HG03139 (cell line): ENCODE results near the gene PDS5B.

Experiments
- ATAC-seq: cut with Tn5 transposase; IDR thresholded peaks from one replicate; pipeline ENCODE4 v1.9.1; 2021; ENCODE audit not compliant: unreplicated experiment

Gene PDS5B

DNA sequence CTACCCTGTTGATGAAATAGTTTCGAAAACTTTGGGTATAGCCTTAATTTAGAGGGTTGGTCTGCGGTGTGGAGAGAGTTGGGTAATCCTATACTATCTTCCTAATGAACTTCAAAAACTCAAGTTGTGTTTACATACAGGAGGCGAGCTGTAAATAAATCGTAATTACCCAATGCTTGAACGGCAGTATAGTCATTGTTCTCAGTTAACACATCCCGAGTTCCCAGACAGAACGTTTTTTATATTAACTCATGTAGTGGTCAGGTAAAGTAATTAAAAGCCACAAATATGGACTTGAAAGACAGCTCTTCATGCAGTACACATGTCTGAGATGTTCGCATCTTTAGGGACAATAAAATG is 1.5 kb downstream of the PDS5B start:
- ATAC-seq = no peak

DNA sequence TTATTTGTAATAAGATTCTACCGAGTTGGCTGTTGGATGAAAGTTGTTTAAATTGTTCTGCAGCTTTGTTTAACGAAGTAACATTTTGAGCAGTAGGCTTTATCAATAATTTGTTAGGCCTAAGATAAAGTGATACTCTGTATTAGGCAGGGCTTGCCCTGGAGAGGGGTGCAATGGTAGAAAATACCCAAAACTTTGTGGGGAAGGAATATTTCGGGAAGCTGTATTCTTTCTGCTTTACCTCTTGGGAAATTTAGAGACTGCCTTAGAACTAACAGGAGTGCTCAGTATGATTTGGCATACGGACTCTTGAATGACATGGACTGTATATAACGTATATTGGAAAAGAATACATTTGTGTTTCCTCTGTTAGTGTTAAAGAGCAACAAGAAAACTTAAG is 2.5 kb downstream of the PDS5B start:
- ATAC-seq = no peak

DNA sequence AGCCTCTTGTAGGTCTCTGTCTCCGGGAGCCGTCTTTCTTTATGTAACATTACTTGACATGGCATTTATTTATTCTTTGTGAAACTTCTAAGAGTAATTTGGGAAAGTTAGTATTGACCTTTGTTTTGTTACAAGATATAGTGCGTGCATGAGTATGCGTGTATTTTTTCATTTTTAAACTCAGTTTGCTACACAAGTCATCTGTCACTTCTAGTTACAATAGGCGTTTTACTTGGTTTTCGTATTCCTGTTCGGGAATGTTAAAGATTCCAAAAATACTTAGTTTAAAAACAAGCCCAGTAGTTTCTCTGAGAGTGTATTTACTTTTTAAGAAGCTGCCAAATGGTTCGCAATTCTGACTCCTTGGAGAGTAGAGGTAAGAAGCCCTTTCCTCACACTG is 3.2 kb downstream of the PDS5B start:
- ATAC-seq = no peak

DNA sequence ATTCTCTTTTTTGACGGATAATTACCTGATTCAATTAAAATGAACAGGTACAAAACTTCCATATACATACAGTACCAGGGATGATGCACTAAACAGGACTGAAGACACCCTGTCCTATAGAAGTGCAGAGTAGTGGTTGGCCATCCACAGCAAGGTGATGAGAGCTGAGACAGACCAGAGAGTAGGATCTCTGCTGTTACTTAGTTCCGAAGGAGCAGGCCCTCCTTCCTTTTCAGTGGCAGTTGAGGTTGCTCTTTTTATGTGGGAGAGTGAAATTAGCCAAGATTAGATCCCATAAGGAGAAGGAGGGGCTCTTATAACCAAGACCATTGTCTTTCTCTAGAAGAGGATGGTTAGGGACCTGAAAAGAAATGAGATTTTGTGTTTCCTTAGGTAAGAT is 4.0 kb downstream of the PDS5B start:
- no peak for ATAC-seq

DNA sequence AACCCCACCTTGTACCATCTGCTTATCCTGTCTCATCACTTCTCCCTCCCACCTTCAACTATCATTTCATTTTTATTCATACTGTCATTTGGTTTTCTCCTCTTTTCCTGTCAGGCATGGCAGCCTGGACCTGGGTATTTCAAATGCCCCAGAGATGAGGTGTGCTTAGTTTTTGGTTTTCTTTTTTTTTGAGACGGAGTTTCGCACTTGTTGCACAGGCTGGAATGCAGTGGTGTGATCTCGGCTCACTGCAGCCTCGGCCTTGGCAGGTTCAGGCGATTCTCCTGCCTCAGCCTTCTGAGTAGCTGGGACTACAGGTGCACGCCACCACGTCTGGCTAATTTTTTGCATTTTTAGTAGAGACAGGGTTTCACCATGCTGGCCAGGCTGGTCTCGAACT is 5.8 kb downstream of the PDS5B start:
- no peak for ATAC-seq

DNA sequence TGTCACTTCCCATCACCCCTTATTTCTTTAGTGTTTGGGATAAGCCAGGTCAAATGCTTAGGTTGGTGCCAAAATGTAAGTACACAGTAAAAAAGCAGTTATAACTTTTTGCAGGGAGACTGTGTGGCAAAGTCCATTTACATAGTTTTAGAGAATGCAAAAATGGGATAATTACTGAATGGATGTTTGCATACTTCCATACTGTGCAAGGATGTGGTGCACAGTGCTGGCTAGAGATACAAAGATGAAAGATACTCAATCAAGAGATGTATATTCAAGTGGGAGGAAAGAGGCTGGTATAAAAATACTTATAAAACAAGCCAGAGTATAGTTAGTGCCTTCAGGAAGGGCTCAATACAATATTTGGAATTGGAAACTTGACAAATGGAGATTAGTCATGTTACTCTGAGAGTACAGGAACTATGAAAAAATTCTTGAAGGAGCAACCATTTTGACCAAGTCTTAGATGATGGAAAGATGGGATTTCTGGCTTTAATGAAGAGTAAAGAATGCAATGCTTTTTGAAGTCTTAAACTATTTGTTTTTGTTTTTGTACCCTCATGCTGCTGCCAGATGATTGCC is 8.0 kb downstream of the PDS5B start:
- ATAC-seq = no peak

DNA sequence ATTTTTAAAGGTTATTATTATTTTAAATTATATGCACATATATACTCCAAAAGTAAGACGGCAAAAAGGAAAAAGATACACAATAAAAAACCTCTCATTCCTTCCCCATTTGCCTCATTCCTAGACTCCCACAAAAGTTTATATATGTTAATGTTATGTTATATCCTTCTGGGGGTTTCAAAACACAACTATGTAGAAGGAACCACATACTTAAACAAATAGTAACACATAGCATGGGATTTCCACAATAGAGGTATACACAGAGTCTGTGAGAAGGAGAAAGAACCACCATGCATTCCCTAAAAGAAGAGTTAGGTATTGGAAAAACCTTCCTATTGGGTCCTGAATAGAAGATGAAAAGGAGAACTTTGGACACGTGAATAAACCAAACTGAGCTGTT is 9.1 kb downstream of the PDS5B start:
- no peak for ATAC-seq

DNA sequence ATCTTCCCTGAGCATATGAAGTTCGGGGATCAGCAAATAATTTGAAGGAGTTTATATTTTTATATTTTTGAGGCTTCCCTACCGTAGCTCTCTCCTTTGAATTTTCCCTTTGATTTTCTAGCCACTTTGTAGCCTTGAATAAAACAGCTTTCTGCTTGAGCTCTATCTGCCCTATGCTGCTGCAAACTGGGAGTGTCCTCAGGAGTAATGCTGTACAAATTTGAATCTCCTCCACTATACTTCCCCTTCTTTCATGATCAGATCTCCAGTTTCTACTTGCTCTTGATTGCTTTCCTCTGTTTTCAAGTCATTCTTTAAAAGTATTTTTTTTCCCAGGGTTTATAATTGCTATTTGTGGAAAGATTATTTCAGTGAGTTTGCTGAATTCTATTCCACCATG is 14.6 kb downstream of the PDS5B start:
- no peak for ATAC-seq

DNA sequence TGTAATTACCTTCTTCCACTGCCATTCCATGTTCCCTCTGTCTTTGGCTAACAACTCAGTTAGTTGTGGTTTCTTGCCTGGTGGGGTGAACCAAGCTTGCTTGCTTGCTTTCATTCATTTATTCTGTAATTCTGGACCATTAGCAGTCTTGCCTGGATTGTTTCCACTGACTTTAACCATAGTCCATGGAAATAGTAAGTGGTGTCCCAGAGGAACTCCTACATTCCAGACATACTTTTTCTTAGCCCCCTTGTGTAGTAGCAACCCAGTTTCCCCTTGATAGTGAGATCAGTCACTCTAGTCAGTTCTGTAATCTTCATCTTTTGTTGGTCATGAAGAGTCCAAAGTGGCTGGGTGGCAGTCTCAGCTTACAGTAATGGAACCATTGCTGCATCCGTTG is 23.2 kb downstream of the PDS5B start:
- ATAC-seq = no peak

DNA sequence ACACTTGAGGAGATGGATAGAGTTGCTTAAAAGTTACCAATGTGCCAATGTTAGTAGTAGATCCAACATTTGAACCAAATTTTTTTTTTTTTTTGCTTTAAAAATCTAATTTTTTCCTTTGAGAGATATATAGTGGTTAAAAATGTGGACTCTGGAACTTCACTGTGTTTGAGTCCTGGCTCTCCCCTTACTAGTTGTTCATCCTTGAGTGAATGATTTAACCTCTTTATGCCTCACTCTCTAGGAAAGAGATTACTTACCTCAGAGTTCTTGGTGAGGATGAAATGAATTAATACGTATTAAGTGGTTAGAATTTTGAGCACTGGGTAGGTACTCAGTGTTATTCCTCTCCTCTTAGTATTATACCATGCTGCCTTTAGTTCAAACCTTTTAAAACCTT is 24.3 kb downstream of the PDS5B start:
- ATAC-seq = no peak

DNA sequence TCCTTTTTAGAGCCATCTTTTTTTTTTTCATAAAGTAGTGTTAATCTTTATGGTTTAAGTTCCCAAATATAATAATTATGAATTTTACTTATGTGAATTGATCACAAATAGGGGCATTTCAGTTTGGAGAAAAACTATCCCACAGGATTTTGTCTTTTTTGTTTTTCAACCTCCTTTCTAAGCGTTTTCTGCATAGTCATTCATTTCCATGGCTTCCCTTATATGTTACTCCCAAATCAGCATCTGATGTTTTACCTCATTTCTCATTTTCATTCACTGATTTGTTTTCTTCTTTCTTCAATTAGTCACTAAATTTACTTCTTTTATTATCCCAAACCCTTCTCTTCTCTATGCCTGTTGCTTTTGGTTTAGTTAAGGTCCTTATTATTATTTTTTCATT is 24.7 kb downstream of the PDS5B start:
- no peak for ATAC-seq

DNA sequence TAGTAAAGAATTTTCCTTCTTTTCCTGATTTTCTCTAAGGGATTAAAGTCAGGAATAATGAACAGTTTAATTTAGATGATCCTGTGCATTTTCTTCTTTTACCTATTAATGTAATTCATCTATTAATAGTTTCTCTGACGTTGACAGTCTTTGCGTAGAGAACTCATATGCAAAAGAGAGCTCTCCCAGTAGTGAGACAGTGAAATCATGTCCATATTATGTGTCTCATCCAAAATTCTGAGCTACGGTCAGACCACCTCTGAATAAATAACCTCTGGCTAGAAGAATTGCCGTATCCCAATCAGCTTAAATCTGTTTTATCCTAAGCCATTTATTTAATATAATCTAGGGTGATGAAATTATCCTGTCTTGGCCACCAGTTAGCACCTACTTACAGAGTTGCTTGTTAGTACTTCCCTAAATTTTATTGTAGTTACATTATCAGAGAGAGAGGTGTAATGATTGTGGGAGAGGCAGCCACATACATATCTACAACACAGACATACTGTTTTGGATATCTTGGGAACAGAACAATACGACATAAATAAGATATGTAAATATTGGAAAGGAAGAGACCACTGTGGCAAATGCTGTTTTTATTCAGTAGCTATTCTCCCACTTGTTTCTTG is 30.7 kb downstream of the PDS5B start:
- no peak for ATAC-seq

DNA sequence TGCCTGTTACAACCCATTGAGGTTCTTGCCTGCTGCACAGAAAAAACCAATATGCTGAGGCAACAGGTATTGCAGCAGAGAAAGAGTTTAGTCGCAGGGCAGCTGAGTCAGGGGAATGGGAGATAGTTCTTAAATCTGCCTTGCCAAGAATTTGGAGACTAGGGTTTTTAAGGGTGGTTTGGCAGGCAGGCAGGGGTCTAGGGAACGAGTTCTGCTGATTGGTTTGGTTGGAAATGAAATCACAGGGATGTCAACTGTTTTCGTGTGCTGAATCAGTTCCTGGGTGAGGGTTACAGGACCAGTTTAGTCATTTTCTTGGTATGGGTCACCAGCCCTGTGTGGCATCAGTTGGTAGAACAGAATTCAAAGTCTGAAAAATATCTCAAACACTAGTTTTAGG is 36.6 kb downstream of the PDS5B start:
- ATAC-seq = no peak

DNA sequence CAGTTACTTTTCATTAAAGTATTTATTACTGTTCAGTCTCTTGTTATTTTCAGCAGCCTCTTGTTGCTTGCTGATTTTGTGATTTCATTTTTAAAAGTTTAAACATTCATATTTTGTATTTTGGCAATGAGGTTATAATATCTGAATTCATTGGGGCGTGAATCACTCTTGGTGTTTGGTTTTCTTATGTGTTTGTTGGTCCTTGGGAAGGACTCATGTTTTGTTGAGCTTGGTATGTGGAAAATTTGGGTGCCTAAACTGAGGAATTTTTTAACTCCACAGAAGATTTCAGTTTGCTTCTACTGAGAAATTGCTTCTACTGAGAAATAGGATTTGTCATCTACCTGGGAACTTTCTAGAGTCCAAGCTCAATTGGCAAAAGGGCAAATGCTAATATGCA is 38.2 kb downstream of the PDS5B start:
- ATAC-seq = no peak

DNA sequence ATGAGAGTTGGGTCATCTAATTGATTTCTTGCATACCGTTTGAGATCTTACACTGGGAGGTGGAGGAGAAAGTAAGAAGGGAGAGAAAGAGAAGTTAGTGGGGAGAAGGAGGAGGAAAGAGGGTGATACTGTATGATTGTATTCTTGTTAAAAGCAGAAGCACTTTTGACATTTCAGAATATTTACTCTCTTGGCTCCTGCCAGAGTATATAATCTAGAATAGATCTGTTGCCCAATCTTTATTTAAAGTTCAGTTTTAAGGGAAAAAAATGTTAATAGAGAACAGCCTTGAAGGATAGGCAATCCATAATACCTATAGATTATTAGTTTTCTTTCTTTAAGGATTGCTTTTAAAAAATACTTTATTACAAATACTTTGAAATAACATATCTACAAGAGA is 41.5 kb downstream of the PDS5B start:
- ATAC-seq = no peak

DNA sequence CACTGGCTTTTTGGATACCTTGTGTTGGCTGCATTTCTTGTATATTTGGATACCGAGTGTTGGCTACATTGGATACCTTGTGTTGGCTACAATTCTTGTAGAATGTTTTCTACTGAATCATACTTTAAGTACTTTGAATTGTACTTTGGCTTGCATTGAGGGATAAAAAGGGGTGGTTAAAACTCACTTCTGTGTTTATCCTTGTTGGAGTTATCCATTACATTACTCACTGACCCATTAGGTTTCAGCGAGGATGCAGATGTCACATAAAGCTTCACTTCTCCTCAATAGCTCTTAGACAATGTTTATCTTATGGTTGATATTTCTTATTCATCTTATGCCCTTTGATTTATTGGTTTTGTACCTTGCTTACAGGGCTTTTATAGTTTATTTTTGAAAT is 43.1 kb downstream of the PDS5B start:
- no peak for ATAC-seq

DNA sequence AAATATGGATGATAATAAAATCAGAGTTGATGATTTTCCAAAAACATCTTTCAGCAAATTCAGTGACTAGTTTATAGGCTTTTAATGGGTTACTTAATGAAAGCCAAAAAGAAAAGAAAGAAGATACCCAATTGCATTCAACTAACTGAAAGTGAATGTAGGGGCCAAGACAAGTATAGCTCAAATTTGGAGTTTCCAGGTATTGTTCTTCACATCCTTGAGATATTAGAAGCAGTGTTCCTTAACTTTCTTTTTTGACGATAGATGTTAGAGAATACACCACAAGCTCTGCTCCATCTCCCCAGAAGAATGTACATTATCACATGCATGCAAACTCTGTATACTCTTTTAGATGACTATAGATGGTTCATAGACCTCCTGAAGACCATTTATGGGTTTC is 43.6 kb downstream of the PDS5B start:
- no peak for ATAC-seq

DNA sequence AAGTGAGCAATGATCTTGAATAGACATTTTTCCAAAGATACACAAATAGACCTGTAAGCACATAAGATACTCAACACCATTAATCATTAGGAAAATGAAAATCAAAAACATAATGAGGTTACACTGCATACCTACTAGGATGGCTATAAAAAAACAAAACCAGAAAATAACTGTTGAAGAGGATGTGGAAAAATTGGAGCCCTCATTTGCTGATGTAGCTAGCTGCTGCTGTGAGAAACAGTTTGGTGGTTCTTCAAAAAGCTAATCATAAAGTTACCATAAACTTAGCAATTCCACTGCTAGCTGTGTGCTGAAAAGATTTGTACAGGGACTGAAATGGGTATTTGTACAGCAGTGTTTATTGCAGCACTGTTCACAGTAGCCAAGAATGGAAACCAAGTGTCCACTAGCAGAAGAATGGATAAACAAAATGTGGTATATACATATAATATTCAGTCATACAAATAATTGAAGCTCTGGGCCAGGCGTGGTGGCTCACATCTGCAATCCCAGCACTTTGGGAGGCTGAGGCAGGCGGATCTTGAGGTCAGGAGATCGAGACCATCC is 46.2 kb downstream of the PDS5B start:
- no peak for ATAC-seq

DNA sequence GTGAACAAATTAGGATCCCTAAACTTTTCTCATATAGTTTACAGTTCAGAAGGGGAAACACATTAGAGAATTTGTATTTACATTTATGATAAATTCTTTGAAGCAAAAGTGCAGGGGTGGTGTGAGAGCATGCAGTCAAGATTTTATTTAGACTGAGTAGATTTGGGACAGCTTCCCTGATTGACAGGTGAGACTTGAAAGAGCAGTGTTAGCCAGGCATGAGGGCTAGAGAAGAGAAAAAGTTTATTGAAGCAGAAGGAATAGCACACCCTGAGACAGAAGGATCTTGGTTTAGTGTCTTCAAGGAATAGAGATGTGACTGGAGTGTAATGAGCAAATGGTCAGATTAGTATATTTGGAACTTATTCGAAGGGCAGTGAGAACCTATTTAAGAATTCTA is 50.5 kb downstream of the PDS5B start:
- ATAC-seq = no peak

DNA sequence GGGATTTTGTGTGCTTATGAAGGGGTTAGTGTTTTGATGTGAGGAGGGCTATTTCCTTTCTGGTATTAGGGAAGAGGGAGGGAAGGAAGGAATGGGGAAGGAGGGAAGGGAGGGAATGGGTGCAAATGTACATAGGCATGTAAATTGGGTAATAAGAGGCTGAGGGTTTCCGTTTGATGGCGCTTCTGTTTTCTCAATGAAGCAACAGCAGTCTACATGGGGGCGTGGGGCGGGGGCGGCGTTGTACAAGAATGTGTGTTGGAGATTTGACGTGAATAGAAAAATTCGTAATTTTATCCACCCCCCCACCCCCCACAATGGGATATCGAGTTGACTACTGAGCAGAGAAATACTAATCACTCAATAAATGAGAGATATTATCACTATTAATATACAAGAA is 52.5 kb downstream of the PDS5B start:
- no peak for ATAC-seq

DNA sequence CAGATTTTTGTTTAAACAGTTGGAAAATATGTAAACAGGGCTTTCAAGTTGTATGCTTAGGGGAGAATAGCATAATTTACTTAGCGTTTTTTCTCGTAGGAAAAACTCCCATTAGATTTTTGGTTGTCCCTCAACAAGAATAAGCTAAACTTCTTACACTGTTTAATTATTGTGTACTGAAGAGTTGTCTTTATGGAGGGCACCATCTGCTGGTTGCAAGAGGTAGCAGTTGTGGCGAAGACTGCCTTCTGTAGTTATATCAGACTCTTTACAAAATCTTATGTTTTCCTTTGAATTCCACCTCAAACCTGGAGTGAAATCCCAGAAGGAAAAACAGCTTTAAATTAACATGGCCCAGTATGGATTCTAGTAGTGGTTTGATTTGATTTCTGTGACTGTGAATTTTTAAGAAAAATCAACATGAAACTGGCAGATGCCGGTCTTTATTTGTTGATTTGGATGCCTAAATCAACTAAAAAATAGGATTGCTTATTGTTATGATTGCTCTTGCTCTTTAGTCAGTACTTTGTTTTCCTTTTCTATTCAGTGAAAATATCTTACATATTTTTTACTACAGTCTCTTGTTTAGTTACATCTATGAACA is 53.4 kb downstream of the PDS5B start:
- no peak for ATAC-seq

DNA sequence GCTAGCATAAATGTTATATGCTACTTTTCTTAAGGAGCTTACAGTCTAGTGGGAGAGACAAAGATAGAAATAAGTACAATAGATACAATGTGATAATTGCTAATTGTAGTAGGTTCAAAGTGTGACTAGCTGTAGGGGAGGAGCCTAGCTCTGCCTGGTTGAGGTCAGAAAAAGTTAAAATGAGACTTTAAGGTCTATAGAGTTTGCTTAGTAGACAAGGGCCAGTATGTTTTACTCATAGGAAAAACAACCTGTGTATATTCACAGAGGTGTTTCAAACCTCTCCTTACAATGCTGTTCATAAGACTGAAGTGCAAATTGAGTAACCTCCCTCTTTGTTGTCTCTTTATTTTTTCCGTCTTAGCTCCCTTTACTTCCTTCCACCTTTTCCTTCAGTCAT is 56.1 kb downstream of the PDS5B start:
- no peak for ATAC-seq

DNA sequence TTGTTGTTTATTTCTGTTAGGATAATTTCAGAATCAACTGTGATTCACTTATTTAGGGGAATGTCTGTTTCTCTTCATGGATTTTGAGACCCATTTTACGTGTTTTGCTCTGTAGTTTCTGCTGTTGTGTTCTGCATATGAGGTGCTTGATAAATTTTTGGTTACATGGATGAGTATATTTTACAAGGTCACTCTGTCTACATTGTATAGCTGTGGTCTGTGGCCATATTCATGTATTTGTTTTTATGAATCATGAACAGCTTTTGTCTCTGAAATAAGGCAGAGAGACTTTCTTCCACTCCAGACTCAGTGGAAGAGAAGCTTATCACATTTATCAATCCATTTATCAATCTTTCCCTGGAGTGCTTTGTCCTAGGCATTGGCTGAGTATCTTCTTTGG is 56.6 kb downstream of the PDS5B start:
- ATAC-seq = no peak
